Muscle of arm (tissue), 12 donors: ENCODE results near the gene SLC6A19. TPM values are rescaled to one million over a fixed set of nuclear protein-coding genes. Genes with fewer than 3 reads are reported as not detected.

Experiments
- DNase-seq: peaks from one replicate; pipeline ENCODE4 v3.0.0-alpha.2; 2013
- polyA plus RNA-seq, 12 donors: library from polyadenylated mRNA; unstranded; fragments of 120-200 nt; gene quantifications; one replicate each; pipeline ENCODE4 v1.2.1, GENCODE V29; 2013; ENCODE audit not compliant: insufficient read length in 12 of 12

Gene SLC6A19
- polyA plus RNA-seq, 12 donors, result 0.03 to 5.2 (median 0.07) TPM; not detected in 5

- DNase-seq, result no peak
Observed at GRCh38 chr5:1178529-1179382, 22.6 kb upstream of the SLC6A19 start.

- DNase-seq, result no peak
Observed at GRCh38 chr5:1179383-1179715, 22.0 kb upstream of the SLC6A19 start.

- no peak for DNase-seq
Observed at GRCh38 chr5:1180096-1180495, 21.3 kb upstream of the SLC6A19 start.

- DNase-seq, result no peak
Observed at GRCh38 chr5:1180841-1181271, 20.5 kb upstream of the SLC6A19 start.

GRCh38 chr5:1181451-1182359 lies 19.7 kb upstream of the SLC6A19 start:
- no peak for DNase-seq

- DNase-seq, result no peak
Observed at GRCh38 chr5:1182360-1182632, 19.1 kb upstream of the SLC6A19 start.

GRCh38 chr5:1182633-1183423 lies 18.6 kb upstream of the SLC6A19 start:
- DNase-seq, result no peak

GRCh38 chr5:1183424-1184162 lies 17.8 kb upstream of the SLC6A19 start:
- no peak for DNase-seq

- DNase-seq, result no peak
Observed at GRCh38 chr5:1184163-1184470, 17.3 kb upstream of the SLC6A19 start.

GRCh38 chr5:1184481-1184880 lies 16.9 kb upstream of the SLC6A19 start:
- no peak for DNase-seq

- DNase-seq, result no peak
Observed at GRCh38 chr5:1185038-1185627, 16.3 kb upstream of the SLC6A19 start.

GRCh38 chr5:1185629-1186350 lies 15.6 kb upstream of the SLC6A19 start:
- DNase-seq, result no peak

- no peak for DNase-seq
Observed at GRCh38 chr5:1186351-1187233, 14.8 kb upstream of the SLC6A19 start.

- no peak for DNase-seq
Observed at GRCh38 chr5:1187234-1187949, 14.0 kb upstream of the SLC6A19 start.

- DNase-seq, result no peak
Observed at GRCh38 chr5:1187950-1188334, 13.5 kb upstream of the SLC6A19 start.

- DNase-seq, result no peak
Observed at GRCh38 chr5:1188464-1188863, 12.9 kb upstream of the SLC6A19 start.

- DNase-seq, result no peak
Observed at GRCh38 chr5:1189269-1189668, 12.1 kb upstream of the SLC6A19 start.

GRCh38 chr5:1190278-1190677 lies 11.1 kb upstream of the SLC6A19 start:
- DNase-seq, result no peak

GRCh38 chr5:1190837-1191239 lies 10.6 kb upstream of the SLC6A19 start:
- no peak for DNase-seq
